HG03457 (cell line): ENCODE measurements around the gene DSCAM.
"Not testable (repeated sequence)": the region's sequence is repeated elsewhere in the genome, so short reads cannot be mapped to it uniquely, and the experiment has no call there.

Source experiments
- ATAC-seq: cut with Tn5 transposase; IDR thresholded peaks from one replicate; pipeline ENCODE4 v1.9.1; 2021; ENCODE audit warnings: moderate number of reproducible peaks; ENCODE audit not compliant: unreplicated experiment

Gene DSCAM

DNA sequence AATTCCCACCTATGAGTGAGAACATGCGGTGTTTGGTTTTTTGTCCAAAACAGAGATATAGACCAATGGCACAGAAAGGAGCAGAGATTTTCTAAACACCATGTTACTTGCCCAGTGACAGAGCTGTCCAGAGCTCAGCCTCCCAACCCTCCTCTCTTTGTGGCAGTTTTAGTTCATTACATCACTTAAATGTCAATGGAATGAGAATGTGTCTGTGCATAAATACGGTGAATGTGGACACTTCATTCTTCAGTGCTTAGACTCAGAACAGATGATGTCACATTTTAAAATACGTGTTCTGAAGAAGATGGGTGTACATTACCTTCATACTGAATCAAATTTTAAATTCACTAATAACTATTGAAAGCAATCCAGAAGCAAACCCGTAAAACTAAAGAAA, 374.9 kb downstream of the DSCAM start:
- ATAC-seq = no peak

DNA sequence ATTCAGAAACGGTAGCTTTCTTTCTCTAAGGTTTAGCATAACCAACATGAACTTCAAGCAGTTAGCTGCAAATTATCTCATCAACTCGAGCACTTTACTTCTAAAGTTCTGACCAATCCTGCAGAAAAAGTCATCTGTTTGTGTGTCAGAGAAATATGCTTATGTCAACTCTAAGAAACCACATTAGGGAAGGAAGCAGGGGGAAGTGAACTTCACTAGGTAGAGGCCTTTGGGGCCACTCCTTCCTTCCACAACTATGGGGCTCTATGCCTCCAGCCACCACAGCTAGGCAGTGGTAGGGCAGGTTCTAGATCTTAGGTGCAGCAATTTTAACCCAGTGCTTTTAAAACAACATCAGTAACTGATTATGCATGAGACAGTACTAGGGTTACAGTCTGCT, 375.9 kb downstream of the DSCAM start:
- ATAC-seq = no peak

DNA sequence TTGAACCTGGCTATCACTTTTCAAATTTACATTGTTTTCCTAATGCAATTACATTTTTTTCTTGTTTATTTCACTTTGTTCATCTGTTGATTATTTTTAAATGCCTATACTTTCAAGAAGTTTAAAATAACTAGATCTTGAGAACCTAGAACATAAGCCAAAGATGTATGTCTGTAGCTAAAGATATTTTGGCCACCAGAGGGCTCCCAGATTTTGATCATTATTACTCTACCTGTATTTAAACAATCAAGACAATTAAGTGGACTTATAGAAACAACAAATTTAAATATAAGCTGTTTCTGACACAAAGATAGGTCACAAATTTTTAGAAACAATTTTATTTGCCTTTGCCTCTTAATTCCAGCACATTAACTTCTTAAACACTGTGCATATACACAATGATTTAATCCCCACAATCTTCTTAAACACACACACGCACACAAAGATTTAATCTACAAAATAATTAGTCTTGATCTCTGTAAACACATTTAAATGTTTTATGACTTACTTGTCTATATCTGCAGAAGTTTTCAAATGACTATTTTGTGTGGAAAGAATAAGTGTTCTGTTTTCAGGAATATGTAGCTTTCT, 380.0 kb downstream of the DSCAM start:
- ATAC-seq = no peak

DNA sequence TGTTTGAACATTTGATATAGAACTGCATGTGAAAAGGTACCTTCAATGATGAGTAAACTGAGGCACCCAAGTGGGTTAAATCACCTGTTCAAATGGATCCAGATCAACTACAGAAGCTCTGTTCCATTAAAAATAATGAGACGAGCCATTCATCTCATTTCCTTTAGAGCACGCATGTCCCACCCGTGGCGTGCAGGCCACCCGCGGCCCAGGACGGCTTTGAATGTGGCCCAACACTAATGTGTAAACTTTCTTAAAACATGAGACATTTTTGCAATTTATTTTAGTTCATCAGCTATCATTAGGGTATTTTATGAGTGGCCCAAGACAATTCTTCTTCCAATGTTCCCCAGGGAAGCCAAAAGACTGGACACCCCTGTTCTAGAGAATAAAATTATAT, 381.6 kb downstream of the DSCAM start:
- ATAC-seq = no peak

DNA sequence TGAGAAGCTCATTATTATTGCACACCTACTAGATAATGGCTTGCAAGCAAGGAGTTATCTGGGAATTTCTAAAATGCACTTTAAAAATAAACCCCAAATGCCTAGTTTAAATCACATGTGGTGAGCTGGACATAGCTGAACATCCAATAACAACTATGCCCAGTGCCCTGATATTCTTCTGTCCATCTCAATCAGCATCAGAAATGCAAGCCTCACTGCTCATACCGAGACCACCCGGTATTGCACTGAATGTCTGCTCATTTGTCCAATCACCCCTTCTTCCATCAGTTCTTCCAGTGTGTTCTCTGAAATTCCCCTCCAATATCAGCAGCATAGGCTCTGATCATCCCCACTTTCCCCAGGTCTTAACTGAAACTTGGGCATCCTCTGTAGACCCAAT, 383.8 kb downstream of the DSCAM start:
- no peak for ATAC-seq

DNA sequence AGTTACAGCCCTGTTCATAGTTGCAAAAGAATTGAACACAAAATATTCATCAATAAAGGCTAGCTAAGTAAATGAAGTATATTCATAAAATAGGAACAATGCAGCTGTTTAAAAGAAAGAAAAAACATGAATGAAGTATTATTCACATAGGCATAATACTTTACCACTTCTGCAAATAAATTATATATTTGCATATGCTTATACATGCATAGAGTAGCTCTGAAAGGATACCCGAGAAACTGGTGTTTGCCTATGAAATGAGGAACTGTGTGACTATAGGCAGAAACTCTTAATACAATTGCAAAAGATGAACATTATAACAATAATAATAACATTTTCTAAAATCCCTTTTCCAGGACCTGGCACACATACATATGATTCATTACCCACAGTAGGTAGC, 385.9 kb downstream of the DSCAM start:
- ATAC-seq = no peak

DNA sequence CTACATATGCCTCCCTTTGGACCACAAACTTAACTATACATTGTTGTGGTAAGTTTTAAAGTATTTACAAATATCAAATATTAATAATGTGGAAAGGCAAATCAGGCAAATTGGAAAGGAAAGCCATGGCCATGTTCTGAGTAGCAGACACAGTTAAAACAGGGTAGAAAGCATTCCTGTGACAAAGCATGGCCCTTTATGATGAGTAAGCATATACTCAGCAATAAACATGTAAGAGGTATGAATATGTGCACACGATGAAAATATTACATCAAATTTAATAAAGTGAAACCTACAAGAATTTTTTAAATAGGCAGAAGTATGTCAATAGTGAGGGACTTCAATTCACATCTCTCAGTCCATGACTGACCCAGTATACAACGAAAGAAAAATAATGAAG, 389.2 kb downstream of the DSCAM start:
- no peak for ATAC-seq

DNA sequence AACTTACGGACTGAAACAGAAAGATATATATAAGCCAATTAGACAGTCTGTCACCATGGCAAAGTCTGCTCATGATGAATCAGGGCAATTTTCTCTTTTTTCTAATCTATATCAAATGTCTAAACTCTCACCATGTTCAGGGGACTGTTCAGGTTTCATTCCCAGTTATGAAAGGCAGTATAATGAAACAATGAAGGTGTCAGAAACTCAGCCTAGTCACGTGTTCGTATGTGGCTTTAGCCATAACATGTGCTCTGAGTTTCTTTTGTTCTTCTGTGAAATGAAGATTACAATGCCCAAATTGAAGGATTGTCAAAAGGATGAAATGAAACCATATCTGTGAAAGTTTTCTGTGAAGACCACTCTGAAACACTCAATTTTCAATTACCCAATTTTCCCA, 392.9 kb downstream of the DSCAM start:
- ATAC-seq = no peak

DNA sequence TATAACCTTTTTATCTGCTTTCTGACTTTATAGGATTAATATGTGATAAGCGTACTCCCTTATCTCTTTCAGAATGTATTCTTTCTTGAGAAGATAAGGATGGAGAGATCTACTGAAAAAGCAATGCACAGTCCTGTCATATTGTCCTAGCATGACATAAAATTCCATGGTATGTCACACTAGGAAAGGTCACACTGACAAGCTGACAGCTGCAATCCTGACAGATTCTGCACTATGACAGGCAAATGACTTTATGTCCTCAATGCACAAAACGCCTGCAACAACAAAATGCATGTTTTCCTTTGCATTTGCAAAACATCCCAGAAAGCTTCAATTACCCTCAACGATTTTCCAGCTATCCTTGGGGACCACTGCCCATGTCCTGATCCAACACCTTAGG, 393.8 kb downstream of the DSCAM start:
- no peak for ATAC-seq

DNA sequence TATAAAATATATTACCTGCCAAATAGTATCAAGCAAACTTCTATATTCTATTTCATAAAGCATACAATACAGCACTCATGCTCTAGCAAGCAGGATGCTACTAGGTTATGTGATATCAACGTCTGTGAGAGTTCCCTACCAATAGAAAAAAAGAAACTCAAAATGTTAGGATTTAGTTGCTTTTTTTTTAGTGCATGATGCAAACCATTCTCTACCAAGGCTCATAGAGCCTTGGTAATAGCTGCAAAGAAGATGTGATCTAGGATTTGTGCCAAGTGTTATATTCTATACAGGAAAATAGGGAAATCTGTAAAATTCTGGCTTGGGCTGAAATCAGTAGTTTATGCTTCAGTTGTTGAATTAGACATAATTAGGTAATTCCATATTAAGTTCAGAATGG, 394.4 kb downstream of the DSCAM start:
- ATAC-seq = no peak

DNA sequence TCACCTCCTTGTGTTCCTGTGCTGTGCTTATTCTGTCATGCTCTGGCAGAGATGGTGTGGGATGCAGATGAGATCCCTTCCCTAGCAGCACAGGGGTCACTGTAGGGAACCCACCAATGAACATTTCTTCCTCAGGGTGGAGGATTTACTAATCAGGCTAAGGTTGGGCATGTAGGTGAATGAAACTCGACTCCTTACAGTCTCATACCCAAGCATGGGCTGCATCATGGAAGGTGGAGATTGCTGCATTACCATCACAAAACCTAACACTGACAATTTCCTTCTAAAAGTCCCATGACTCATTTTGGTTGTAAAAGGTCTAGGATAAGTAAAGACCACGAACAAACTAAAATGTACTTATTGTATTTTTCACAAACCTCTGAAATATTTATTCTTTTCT, 399.9 kb downstream of the DSCAM start:
- no peak for ATAC-seq

DNA sequence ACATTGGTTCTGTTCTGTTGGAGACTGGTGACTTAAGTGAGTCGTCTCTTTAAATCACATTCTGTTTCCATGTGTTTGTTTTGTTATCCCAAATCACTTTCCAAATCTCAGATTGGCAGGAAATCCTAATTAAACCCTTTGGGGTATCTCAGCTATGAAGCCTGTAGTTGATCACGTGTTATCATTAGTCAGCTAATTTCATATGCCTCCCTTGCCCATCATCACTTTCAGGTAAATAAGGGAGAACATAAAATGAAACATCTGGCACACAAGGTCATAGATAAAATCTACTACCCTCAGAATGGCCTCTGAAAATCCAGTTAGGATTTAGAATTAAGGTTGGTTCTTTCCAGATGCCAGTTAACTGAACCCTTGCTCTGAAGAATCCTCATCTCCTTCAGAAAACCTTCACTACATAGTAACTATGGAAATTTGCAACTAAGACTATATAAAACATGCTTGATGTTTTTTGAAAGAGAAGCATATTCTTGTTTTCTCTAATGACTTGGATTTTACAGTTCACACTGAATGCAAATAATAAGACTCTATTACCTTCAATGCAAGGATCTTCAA, 401.5 kb downstream of the DSCAM start:
- ATAC-seq = no peak

DNA sequence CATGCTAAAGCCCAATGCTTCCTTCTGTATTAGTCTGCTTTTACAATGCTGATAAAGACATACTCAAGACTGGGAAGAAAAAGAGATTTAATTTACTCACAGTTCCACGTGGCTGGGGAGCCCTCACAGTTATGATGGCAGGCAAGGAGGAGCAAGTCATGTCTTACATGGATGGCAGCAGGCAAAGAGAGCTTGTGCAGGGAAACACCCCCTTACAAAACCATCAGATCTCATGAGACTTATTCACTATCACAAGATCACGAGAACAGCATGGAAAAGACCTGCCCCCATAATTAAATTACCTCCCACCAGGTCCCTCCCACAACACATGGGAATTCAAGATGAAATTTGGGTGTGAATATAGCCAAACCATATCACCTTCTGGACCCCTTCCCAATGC, 407.4 kb downstream of the DSCAM start:
- ATAC-seq = not testable (repeated sequence)

DNA sequence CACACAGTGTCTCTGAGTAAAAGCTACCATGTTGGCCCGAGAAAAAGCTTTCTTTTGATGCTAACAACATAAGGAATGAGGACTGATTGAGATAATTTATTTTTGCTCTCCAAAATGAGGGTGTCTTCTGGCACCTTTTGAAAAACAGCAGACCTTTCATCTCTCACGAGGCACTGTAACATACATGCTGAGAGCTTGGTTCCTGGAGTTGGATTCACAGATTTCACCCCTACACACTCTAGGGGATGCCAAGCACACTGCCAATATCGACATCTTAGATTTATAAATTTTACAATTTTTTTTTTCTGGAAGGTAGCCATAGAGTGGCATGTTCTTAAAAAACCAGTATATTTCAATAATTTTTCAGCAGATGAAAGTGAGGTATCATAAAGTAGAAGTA, 408.3 kb downstream of the DSCAM start:
- ATAC-seq = no peak

DNA sequence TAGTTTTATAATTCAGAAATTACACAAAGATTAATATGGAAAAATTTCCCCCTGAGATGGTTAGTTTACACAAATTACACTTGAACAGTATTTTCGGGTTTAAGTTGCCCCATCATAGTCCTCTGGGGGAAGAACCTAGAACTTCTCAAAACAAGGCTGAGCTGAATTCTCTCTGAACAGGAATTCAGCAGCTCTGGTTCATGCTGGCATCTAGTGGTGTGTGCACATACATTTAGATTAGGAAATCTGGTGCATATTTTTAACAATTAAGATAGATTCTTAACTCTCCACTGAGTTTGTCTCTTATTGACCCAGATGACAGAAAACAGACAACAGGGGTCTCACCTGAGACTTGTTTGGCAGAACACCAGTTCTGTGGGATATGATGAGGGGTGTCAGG, 410.7 kb downstream of the DSCAM start:
- ATAC-seq = no peak

DNA sequence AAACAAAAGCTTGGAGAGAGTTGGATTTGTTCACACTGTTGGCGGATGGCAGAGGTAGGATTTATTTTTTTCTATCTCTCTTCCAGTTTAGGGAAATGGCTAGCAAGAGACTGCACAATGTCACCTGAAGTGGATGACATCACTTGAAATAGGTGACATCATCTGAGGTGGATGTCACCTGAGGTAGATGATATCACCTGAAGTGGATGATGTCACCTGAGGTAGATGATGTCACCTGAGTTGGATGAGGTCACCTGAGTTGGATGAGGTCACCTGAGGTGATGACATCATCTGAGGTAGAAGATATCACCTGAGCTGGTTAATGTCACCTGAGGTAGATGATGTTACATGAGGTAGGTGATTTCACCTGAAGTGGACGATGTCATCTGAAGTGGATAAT, 413.4 kb downstream of the DSCAM start:
- ATAC-seq = no peak

DNA sequence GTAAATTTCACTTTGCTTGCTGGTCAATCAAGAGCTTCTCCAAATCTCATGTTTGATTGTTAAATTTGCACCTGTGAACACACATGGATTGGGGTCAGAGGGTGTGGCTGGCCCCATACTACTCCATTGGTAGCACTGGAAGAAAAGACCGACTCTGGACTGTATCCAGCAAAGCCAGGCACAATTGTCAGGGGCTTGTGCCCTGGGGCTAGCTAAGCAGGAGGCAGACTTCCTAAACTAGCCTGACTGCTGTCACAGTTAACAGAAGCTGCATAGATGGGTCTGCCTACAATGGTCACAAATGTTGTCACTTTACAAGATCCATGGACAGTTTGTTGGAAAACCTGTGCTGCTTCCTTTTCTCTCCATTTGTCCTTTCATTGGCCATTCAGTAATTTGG, 421.0 kb downstream of the DSCAM start:
- no peak for ATAC-seq

DNA sequence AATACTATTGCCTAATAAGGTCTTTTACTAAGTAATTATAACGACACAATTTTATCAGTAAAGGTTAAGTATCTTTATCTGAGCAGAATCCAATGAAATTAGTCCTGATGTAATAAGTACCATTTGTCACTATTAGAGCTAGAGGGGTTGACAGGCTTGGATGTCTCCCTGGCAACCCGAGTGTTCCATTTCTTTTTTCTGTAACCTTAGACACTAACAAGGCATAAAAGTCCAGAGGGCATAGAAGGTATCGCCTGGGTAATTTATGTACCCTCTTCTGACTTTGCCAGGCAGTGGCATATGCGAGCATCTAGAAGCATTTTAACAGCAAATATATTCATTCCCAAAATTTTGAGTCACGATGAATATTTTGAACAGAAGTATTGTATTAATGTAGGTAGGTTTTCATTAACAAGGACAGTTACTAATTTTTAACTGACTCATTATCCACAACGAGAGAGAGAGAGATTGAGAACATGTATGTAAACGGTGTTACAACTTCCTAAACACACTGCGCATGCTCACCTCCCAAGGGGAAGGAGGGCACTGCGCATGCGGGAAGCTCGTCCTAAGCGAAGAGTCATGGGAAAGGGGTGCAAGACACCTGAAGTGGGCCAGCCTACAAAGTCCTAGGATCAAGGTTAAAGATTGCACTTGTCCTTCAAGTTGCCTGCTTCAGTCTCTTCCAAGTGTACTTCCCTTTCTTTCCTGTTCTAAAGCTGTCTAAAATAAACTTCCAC, 423.9 kb downstream of the DSCAM start:
- no peak for ATAC-seq

DNA sequence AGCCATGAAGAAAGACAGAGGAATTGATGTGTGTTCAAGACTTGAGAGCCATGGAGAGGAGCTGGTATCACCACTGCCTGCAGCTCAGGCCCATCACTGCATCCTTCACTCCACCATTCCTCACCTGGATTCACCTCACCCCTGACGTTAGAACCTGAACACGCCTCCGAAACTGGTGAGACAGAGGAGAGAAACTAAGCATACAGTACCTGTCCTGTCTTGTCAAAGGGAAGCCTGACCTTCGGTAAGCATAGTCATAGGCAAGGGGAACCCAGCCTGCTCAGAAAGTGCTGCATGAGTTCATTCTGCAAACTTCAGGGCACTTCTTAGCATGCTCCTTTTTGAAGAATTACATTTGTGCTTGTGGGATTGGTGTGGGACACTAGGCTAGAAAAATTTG, 425.8 kb downstream of the DSCAM start:
- ATAC-seq = no peak

DNA sequence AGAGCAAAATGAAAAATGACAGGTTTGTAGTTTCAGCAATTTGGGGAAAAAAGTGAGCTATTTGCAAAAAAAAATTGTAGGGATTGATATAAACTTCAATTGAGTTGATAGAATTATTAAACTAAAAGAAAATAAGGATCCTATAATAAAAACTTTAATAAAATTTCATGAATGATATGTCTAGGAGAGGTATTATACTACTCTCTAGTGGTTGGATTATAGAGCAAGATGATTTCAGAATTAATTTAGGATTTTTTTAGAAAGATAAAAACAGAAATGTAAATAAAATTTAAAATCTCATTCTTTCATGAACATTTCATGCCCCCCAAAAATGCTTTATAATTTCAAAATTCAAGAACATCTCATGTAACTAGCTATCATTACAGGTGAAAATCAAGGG, 430.4 kb downstream of the DSCAM start:
- no peak for ATAC-seq

DNA sequence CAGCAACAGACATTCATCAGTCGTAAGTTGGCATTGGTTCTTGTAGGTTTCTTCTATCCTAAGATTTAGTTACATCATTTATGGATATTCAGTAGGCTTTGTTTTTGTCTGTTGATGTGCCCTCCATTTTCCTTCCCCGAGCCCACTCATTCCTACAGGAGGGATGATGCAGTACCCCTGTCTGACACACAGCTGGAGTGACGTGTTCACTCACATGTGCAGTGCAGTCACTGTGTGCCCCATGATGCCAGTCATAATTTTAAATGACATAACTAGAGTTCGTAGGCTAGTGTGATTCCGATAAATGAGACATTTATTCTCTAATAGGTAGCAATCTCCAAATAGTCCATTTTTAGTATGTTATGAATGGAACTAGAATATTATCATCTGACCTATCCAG, 438.4 kb downstream of the DSCAM start:
- no peak for ATAC-seq

DNA sequence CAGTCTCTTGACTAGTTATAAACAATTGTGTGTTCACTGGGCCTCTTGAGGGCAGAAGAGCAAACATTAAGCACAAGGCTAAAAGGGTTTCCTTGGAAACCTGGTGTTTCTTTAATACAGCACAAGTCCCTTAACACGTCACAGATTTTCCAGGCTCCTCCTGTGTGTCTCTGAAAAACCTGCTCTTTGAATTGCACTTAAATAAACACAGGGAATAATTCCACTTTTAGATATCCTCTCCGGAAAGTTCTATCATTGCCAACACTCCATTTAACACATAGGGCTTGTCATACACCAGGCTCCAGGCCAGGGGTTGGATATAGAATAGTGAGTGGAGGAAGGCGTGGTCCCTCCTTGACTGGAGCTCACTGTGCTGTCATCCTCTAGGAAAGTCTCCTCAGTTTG, 442.6 kb downstream of the DSCAM start:
- no peak for ATAC-seq
